ENCODE results near the gene GRM7. TPM values are rescaled to one million over a fixed set of nuclear protein-coding genes. Genes with fewer than 3 reads are reported as not detected.

GRM7 gene
- polyA plus RNA-seq, 4 donors, result 0.01 to 0.30 TPM; not detected in 2

- Histone ChIP-seq H3K4me1 (ENCODE audit: control insufficient read depth in 3 of 3, insufficient read depth in 2 of 3, low read depth in 1 of 3, low read length in 2 of 3) (no peaks in the 10 kb centered on the region), H3K36me3 (ENCODE audit: control insufficient read depth in 3 of 3, insufficient read depth in 2 of 3, low read depth in 1 of 3, low read length in 3 of 3) (no peaks in the 10 kb centered on the region), H3K27ac (ENCODE audit: low read depth in 1 of 3, low read length in 2 of 3) (no peak overlapping the region), H3K27me3 (ENCODE audit: control insufficient read depth in 3 of 3, insufficient read depth in 3 of 3, low read length in 3 of 3) (no peaks in the 10 kb centered on the region), H3K4me3 (ENCODE audit: low read depth in 1 of 3, low read length in 3 of 3) (no peak overlapping the region), H3K9me3 (ENCODE audit: control insufficient read depth in 2 of 2, insufficient read depth in 1 of 2, low read depth in 1 of 2, low read length in 1 of 2) (no peaks in the 10 kb centered on the region)
- DNase-seq, result no peak
- no peak for FAIRE-seq
- 63 to 80% (median 77%) methylated on average over 4 of the region's 4 CpGs for WGBS, 3 donors
These were observed 889.2 kb downstream of the GRM7 start for GRCh38 chr3:7749931-7750695.

GRCh38 chr3:7752005-7752404 is 891.1 kb downstream of the GRM7 start:
- Histone ChIP-seq H3K27ac (ENCODE audit: low read depth in 1 of 3, low read length in 2 of 3) (no peak overlapping the region), H3K27me3 (ENCODE audit: control insufficient read depth in 3 of 3, insufficient read depth in 3 of 3, low read length in 3 of 3) (no peaks in the 10 kb centered on the region), H3K4me1 (ENCODE audit: control insufficient read depth in 3 of 3, insufficient read depth in 2 of 3, low read depth in 1 of 3, low read length in 2 of 3) (no peaks in the 10 kb centered on the region), H3K36me3 (ENCODE audit: control insufficient read depth in 3 of 3, insufficient read depth in 2 of 3, low read depth in 1 of 3, low read length in 3 of 3) (no peaks in the 10 kb centered on the region), H3K9me3 (ENCODE audit: control insufficient read depth in 2 of 2, insufficient read depth in 1 of 2, low read depth in 1 of 2, low read length in 1 of 2) (no peaks in the 10 kb centered on the region), H3K4me3 (ENCODE audit: low read depth in 1 of 3, low read length in 3 of 3) (no peak overlapping the region)
- DNase-seq, result no peak
- WGBS, 3 donors, result 72 to 84% (median 78%) methylated on average over 1 of the region's 1 CpG
- FAIRE-seq, result no peak

GRCh38 chr3:7754653-7755441 is 893.9 kb downstream of the GRM7 start:
- DNase-seq (no peak), FAIRE-seq (no peak)
- Histone ChIP-seq H3K36me3 (ENCODE audit: control insufficient read depth in 3 of 3, insufficient read depth in 2 of 3, low read depth in 1 of 3, low read length in 3 of 3) (no peaks in the 10 kb centered on the region), H3K27me3 (ENCODE audit: control insufficient read depth in 3 of 3, insufficient read depth in 3 of 3, low read length in 3 of 3) (no peaks in the 10 kb centered on the region), H3K4me3 (ENCODE audit: low read depth in 1 of 3, low read length in 3 of 3) (no peak overlapping the region), H3K4me1 (ENCODE audit: control insufficient read depth in 3 of 3, insufficient read depth in 2 of 3, low read depth in 1 of 3, low read length in 2 of 3) (no peaks in the 10 kb centered on the region), H3K9me3 (ENCODE audit: control insufficient read depth in 2 of 2, insufficient read depth in 1 of 2, low read depth in 1 of 2, low read length in 1 of 2) (no peaks in the 10 kb centered on the region), H3K27ac (ENCODE audit: low read depth in 1 of 3, low read length in 2 of 3) (no peak overlapping the region)
- 73 to 77% (median 76%) methylated on average over 4 of the region's 4 CpGs for WGBS, 3 donors

- H3K27ac ChIP-seq (ENCODE audit: low read depth in 1 of 3, low read length in 2 of 3), result no peak overlapping the region
- 92 to 94% (median 93%) methylated on average over 7 of the region's 7 CpGs for WGBS, 3 donors
- H3K27me3 ChIP-seq (ENCODE audit: control insufficient read depth in 3 of 3, insufficient read depth in 3 of 3, low read length in 3 of 3), result no peaks in the 10 kb centered on the region
- H3K4me1 ChIP-seq (ENCODE audit: control insufficient read depth in 3 of 3, insufficient read depth in 2 of 3, low read depth in 1 of 3, low read length in 2 of 3), result no peaks in the 10 kb centered on the region
- no peak overlapping the region for H3K4me3 ChIP-seq (ENCODE audit: low read depth in 1 of 3, low read length in 3 of 3)
- FAIRE-seq (no peak), DNase-seq (no peak)
- no peaks in the 10 kb centered on the region for H3K36me3 ChIP-seq (ENCODE audit: control insufficient read depth in 3 of 3, insufficient read depth in 2 of 3, low read depth in 1 of 3, low read length in 3 of 3)
- no peaks in the 10 kb centered on the region for H3K9me3 ChIP-seq (ENCODE audit: control insufficient read depth in 2 of 2, insufficient read depth in 1 of 2, low read depth in 1 of 2, low read length in 1 of 2)
These were observed 898.7 kb downstream of the GRM7 start for GRCh38 chr3:7759630-7760029.

GRCh38 chr3:7760718-7761117 is 899.8 kb downstream of the GRM7 start:
- Histone ChIP-seq H3K27me3 (ENCODE audit: control insufficient read depth in 3 of 3, insufficient read depth in 3 of 3, low read length in 3 of 3) (no peaks in the 10 kb centered on the region), H3K27ac (ENCODE audit: low read depth in 1 of 3, low read length in 2 of 3) (no peak overlapping the region), H3K4me1 (ENCODE audit: control insufficient read depth in 3 of 3, insufficient read depth in 2 of 3, low read depth in 1 of 3, low read length in 2 of 3) (no peaks in the 10 kb centered on the region), H3K36me3 (ENCODE audit: control insufficient read depth in 3 of 3, insufficient read depth in 2 of 3, low read depth in 1 of 3, low read length in 3 of 3) (no peaks in the 10 kb centered on the region), H3K9me3 (ENCODE audit: control insufficient read depth in 2 of 2, insufficient read depth in 1 of 2, low read depth in 1 of 2, low read length in 1 of 2) (no peaks in the 10 kb centered on the region), H3K4me3 (ENCODE audit: low read depth in 1 of 3, low read length in 3 of 3) (no peak overlapping the region)
- FAIRE-seq, result no peak
- no peak for DNase-seq

- DNase-seq, result no peak
- H3K27me3 ChIP-seq (ENCODE audit: control insufficient read depth in 3 of 3, insufficient read depth in 3 of 3, low read length in 3 of 3), result no peaks in the 10 kb centered on the region
- no peak overlapping the region for H3K27ac ChIP-seq (ENCODE audit: low read depth in 1 of 3, low read length in 2 of 3)
- peaks cover 0 to 6% of the 10 kb centered on the region in 2 donors for H3K9me3 ChIP-seq (ENCODE audit: control insufficient read depth in 2 of 2, insufficient read depth in 1 of 2, low read depth in 1 of 2, low read length in 1 of 2)
- WGBS, 3 donors, result 71 to 86% (median 84%) methylated on average over 2 of the region's 2 CpGs
- H3K4me1 ChIP-seq (ENCODE audit: control insufficient read depth in 3 of 3, insufficient read depth in 2 of 3, low read depth in 1 of 3, low read length in 2 of 3), result no peaks in the 10 kb centered on the region
- no peak overlapping the region for H3K4me3 ChIP-seq (ENCODE audit: low read depth in 1 of 3, low read length in 3 of 3)
- H3K36me3 ChIP-seq (ENCODE audit: control insufficient read depth in 3 of 3, insufficient read depth in 2 of 3, low read depth in 1 of 3, low read length in 3 of 3), result no peaks in the 10 kb centered on the region
- FAIRE-seq, result no peak
These were observed 903.2 kb downstream of the GRM7 start for GRCh38 chr3:7764115-7764514.

- DNase-seq (no peak), FAIRE-seq (no peak)
- peaks cover 0 to 6% of the 10 kb centered on the region in 2 donors for H3K9me3 ChIP-seq (ENCODE audit: control insufficient read depth in 2 of 2, insufficient read depth in 1 of 2, low read depth in 1 of 2, low read length in 1 of 2)
- H3K27me3 ChIP-seq (ENCODE audit: control insufficient read depth in 3 of 3, insufficient read depth in 3 of 3, low read length in 3 of 3), result no peaks in the 10 kb centered on the region
- no peaks in the 10 kb centered on the region for H3K36me3 ChIP-seq (ENCODE audit: control insufficient read depth in 3 of 3, insufficient read depth in 2 of 3, low read depth in 1 of 3, low read length in 3 of 3)
- H3K27ac ChIP-seq (ENCODE audit: low read depth in 1 of 3, low read length in 2 of 3), result no peak overlapping the region
- no peak overlapping the region for H3K4me3 ChIP-seq (ENCODE audit: low read depth in 1 of 3, low read length in 3 of 3)
- H3K4me1 ChIP-seq (ENCODE audit: control insufficient read depth in 3 of 3, insufficient read depth in 2 of 3, low read depth in 1 of 3, low read length in 2 of 3), result no peaks in the 10 kb centered on the region
- 74 to 83% (median 79%) methylated on average over 4 of the region's 4 CpGs for WGBS, 3 donors
These were observed 905.6 kb downstream of the GRM7 start for GRCh38 chr3:7766530-7766929.

GRCh38 chr3:7779331-7779730 is 918.4 kb downstream of the GRM7 start:
- Histone ChIP-seq H3K4me1 (ENCODE audit: control insufficient read depth in 3 of 3, insufficient read depth in 2 of 3, low read depth in 1 of 3, low read length in 2 of 3) (no peaks in the 10 kb centered on the region), H3K27me3 (ENCODE audit: control insufficient read depth in 3 of 3, insufficient read depth in 3 of 3, low read length in 3 of 3) (no peaks in the 10 kb centered on the region), H3K36me3 (ENCODE audit: control insufficient read depth in 3 of 3, insufficient read depth in 2 of 3, low read depth in 1 of 3, low read length in 3 of 3) (no peaks in the 10 kb centered on the region), H3K27ac (ENCODE audit: low read depth in 1 of 3, low read length in 2 of 3) (no peak overlapping the region), H3K4me3 (ENCODE audit: low read depth in 1 of 3, low read length in 3 of 3) (no peak overlapping the region), H3K9me3 (ENCODE audit: control insufficient read depth in 2 of 2, insufficient read depth in 1 of 2, low read depth in 1 of 2, low read length in 1 of 2) (peaks cover 0 to 3% of the 10 kb centered on the region in 2 donors)
- DNase-seq (no peak), FAIRE-seq (no peak)
- WGBS, 3 donors, result 68 to 77% (median 72%) methylated on average over 4 of the region's 4 CpGs
